K562 treated with DMSO at 1 percent for 48 hours (cell line): ENCODE measurements around the gene TEX50. TPM values are rescaled to one million over a fixed set of nuclear protein-coding genes. Genes with fewer than 3 reads are reported as not detected.

Experiments used
- total RNA-seq: library from RNA; unstranded; fragments of 300-600 nt; gene quantifications from 2 replicates; pipeline ENCODE4 v1.2.3, GENCODE V29; 2022; ENCODE audit warnings: low replicate concordance; ENCODE audit errors: extremely low read depth

Gene TEX50
- not detected in 2 replicates for total RNA-seq

GRCh38 chr1:173635116-173635515, at the start of gene TEX50:
Gene TEX50 (plus strand): TSS chr1:173635338. CDS start chr1:173635522, 184 bp downstream.

GRCh38 chr1:173603056-173603591, 32.0 kb upstream of the TEX50 start, which contains the start of gene SLC9C2:
Gene SLC9C2 (minus strand): TSS chr1:173603072. CDS start chr1:173601776, 1,296 bp downstream.

GRCh38 chr1:173669491-173669941, 34.4 kb downstream of the TEX50 start, which contains the start of gene ANKRD45:
Gene ANKRD45 (minus strand): TSS chr1:173669851. CDS start chr1:173659418, 10,433 bp downstream.

Other genes starting within 250 kb of the TEX50 start
- not detected in 2 replicates for gene PRDX6, start 158.0 kb upstream of the TEX50 start, total RNA-seq
- gene SLC9C2, start 32.3 kb upstream of the TEX50 start, total RNA-seq, result not detected in 2 replicates
- gene ANKRD45, start 34.5 kb downstream of the TEX50 start, total RNA-seq, result not detected in 2 replicates
- gene KLHL20, start 79.6 kb downstream of the TEX50 start, total RNA-seq, result not detected in 2 replicates
- gene DARS2, start 189.3 kb downstream of the TEX50 start, total RNA-seq, result not detected in 2 replicates
- not detected in 2 replicates for gene CENPL, start 189.5 kb downstream of the TEX50 start, total RNA-seq
- gene GAS5, start 232.7 kb downstream of the TEX50 start, total RNA-seq, result not detected in 2 replicates
- gene ZBTB37, start 233.0 kb downstream of the TEX50 start, total RNA-seq, result not detected in 2 replicates